HG03135 (cell line): ENCODE data around the gene TRIP12.
A peak's percentile ranks its signal among the peaks of the same experiment; 100 is the strongest.
"Not testable (repeated sequence)": the region's sequence is repeated elsewhere in the genome, so short reads cannot be mapped to it uniquely, and the experiment has no call there.

Experiments
- ATAC-seq: cut with Tn5 transposase; IDR thresholded peaks from one replicate; pipeline ENCODE4 v1.9.1; 2021; ENCODE audit warnings: mild to moderate bottlenecking, moderate library complexity; ENCODE audit not compliant: unreplicated experiment

The TRIP12 gene

GRCh38 chr2:229921101-229921891, 513 bp downstream of the TRIP12 start:
- ATAC-seq, result peak; percentile 24

- no peak for ATAC-seq
These were observed 1.7 kb downstream of the TRIP12 start for GRCh38 chr2:229920011-229920641.

DNA sequence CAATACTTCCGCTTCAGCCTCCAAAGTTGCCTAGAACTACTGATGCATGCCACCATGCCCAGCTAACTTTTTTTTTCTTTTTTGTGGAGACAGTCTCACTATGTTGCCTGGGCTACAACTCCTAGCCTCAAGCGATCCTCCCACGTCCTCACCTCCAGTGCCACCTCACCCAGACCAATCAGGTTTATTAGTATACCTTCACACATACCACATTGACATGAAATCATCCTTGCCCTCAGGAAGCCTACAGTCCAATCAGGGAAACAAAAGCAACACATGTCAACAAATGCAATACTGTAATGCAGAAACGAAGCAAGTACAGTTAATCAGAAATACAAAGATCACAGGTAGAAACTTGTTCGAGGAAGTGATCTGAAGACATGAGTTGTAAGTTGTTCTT, 4.0 kb downstream of the TRIP12 start:
- no peak for ATAC-seq

DNA sequence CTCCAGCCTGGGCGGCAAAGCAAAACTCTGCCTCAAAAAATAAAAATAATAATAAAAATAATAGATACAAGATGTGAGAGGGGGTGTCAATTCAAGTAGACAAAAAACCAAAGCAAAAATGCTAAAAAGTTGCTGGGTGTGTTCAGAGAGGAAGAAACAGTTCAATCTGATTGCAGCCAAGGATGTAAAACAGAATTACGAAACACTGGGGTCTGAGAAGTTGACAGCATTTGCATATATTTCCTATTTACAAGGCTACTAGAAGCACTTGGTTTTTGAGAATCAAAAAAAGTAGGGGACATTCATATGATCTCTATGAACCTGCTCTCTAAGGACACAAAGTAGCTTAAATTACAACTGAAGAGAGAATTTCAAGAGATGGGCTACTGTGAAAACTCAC, 7.6 kb downstream of the TRIP12 start:
- ATAC-seq, result no peak

- peak; percentile 57 for ATAC-seq
These were observed 10.9 kb downstream of the TRIP12 start for GRCh38 chr2:229910832-229911412.

GRCh38 chr2:229910147-229910831, 11.5 kb downstream of the TRIP12 start:
- ATAC-seq, result peak; percentile 12

GRCh38 chr2:229909090-229909489, 12.7 kb downstream of the TRIP12 start:
- ATAC-seq, result no peak

GRCh38 chr2:229905601-229906000, 16.2 kb downstream of the TRIP12 start:
- ATAC-seq, result no peak

DNA sequence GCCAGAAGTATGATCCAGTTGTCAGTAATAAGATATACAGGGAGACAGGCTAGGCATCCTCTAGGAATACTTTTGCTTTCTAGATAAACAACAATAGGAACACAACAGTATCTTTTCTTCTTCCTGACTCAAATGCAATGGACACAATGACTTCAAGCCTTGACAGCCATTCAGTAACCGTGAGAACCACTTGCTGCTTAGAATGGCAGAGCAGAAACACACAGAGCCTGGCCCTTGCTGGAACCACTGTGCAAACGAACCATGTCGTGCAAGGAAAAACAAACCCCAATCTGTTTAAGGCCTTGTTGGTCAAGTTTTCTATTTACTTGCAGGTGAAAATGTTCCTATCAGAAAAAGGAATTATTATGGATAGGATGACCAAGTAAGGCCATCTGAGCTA, 18.8 kb downstream of the TRIP12 start:
- ATAC-seq, result no peak

DNA sequence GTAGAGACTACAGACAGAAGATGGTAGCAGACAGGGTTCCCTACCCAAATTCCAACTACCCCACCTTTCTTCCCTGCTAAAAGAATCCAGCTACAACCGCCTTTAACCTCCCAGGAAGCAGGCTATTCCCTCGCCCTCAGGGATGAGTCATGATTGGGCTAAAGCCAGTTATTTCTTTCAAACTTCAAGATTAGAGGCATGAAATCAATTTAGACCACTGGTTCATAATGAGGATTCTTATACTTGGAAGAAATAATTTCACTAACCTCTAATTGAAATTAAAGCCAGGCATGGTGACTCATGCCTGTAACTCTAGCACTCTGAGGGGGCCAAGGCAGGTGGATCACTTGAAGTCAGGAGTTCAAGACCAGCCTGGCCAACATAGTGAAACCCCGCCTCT, 20.0 kb downstream of the TRIP12 start:
- ATAC-seq, result no peak

GRCh38 chr2:229900514-229900913, 21.3 kb downstream of the TRIP12 start:
- not testable (repeated sequence) for ATAC-seq

DNA sequence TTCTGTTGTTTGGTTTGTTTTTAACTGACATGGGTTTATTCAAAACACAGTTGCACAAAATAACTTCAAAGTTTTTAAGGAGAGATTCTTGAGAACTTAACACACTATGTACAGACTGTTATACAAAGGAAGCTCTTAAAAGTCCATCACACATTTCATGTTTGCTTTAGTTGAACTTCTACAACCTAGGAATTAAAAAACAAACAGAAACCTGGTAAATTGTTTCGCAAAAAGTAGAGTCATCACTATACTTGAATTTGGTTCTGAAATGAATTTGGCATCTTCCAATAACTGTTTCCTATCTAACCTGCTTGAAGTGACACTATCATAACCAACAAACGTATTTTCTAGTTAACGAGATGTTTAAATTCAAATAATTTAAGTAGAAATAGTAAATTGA, 21.8 kb downstream of the TRIP12 start:
- ATAC-seq, result no peak

DNA sequence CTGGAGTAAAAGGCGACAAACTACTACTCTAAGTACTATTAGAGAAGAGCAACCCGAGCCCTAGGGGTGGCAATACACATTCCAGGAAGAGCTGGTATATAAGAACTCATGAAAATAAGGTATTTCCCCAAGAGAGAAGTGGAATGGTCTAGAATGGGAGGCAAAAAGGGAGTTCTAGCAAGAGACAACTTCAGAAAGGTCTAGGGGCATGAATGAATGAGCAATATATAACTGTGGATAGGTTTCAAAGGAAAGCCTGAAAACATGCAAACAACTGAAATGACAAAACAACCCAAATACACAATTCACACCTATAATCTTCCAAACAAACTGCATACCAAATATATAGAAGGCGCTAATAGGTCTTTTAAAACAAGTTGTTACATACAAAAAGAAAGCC, 22.2 kb downstream of the TRIP12 start:
- ATAC-seq, result no peak

DNA sequence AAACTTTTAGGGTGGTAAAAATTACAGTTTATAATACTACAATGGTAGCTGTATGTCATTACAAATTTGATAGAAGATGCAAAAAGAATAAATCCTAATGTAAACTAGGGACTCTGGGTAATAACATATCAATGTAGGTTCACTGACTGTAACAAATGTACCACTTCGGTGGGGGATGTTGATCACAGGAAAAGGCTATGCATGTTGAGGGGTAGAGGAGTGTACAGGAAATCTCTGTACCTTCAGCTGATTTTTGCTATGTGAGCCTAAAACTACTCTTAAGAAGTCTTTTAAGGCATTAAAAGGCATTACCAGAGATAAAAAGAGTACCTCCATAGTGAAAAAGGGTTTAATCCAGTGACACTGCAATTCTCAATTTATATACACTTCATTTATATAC, 25.0 kb downstream of the TRIP12 start:
- ATAC-seq, result no peak

DNA sequence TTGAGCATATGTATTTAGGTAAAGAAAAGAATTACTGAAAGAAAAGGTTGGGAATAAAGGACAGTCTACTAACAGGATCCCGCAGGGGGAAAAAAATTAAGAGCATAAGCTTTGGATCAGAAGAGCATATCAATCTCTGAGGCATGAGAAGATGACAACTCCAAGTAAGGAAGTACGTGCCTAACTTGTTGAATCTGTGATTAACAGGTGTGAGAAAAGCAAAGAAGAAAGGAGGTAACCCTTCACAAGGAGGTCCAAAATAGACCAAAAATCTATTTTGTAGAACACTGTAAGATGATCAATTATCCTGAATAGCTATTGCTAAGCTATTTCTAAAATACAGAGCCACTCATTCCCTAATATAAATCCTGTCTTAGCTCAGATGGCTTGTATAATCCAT, 32.8 kb downstream of the TRIP12 start:
- no peak for ATAC-seq

- no peak for ATAC-seq
These were observed 33.8 kb downstream of the TRIP12 start for GRCh38 chr2:229888031-229888430.

- ATAC-seq, result no peak
These were observed 34.4 kb downstream of the TRIP12 start for GRCh38 chr2:229887441-229887840.

GRCh38 chr2:229884775-229885699, 36.8 kb downstream of the TRIP12 start:
- ATAC-seq, result no peak

GRCh38 chr2:229882583-229882982, 39.2 kb downstream of the TRIP12 start:
- ATAC-seq, result no peak

GRCh38 chr2:229880892-229881586, 40.8 kb downstream of the TRIP12 start:
- no peak for ATAC-seq
